Liver (tissue), 3 donors: ENCODE data around the gene FGF11.

ENCODE experiments used
- FOXA1 ChIP-seq: IDR thresholded peaks from 2 replicates; pipeline ENCODE4 v1.6.1; 2016; ENCODE audit warnings: antibody characterized with exemption
- GABPA ChIP-seq, 2 donors: IDR thresholded peaks in 1 of 2; conservative IDR thresholded peaks in 1 of 2; 2 replicates each; pipeline ENCODE4 v1.6.1; 2016; ENCODE audit warnings: antibody characterized with exemption in 2 of 2, mild to moderate bottlenecking in 1 of 2, moderate library complexity in 1 of 2
- HNF4A ChIP-seq, 2 donors: conservative IDR thresholded peaks; 2 replicates each; pipeline ENCODE4 v1.6.1; 2016; ENCODE audit warnings: antibody characterized with exemption in 2 of 2, mild to moderate bottlenecking in 2 of 2
- RAD21 ChIP-seq, 2 donors: IDR thresholded peaks; 2 replicates each; pipeline ENCODE4 v1.6.1; 2016; ENCODE audit warnings: antibody characterized with exemption in 2 of 2, mild to moderate bottlenecking in 2 of 2
- RXRA ChIP-seq, 2 donors: IDR thresholded peaks; 2 replicates each; pipeline ENCODE4 v1.6.1; 2017 to 2018; ENCODE audit warnings: antibody characterized with exemption in 2 of 2, mild to moderate bottlenecking in 1 of 2
- TF ChIP-seq, protein P1 (sequence below): fragments of 150-350 bp; IDR thresholded peaks from 2 replicates; pipeline ENCODE4 v1.5.1; 2017; ENCODE audit warnings: improper control_type of control experiment, low read depth, low read length; ENCODE audit not compliant: missing input control
- TF ChIP-seq, protein P2 (sequence below): IDR thresholded peaks from 2 replicates; pipeline ENCODE4 v1.6.1; 2016; ENCODE audit warnings: antibody characterized with exemption
- TF ChIP-seq, protein P3 (sequence below): IDR thresholded peaks from 2 replicates; pipeline ENCODE4 v1.6.1; 2016; ENCODE audit warnings: antibody characterized with exemption
- donor health status: healthy.
- donor health status: healthy.

DNA sequence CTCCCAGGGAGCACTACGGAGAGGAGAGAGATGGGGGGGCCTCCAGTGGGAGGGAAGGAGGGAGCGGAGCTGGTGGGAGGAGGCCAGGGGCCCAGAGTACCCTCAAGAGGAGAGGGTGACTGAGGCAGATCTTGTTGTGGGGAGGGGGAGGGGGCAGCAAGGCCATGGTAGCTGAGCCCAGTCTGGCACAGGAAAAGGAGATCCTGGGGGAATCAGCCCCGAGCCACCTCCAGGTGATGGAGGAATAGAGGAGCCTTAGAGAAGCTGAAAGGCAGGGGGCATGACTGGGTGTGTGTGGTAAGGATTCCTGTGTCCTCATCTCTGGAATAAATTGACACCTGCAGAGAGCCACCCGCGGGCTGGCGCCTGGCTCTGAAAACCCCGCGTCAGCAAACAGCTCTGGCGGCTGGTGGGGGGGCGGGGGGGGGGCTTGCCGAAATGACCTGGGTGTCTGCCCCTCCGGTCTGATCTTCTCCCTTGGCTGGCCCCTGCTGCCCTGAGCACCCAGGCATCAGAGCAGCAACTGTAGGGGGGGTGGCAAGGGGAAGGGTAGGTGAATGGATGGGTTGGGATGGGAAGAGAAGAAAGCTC lies 33.0 kb upstream of the FGF11 start:
- TF ChIP-seq FOXA1 (no peak), GABPA (IDR thresholded peaks at IDR 0.05 in 1 of 2, conservative IDR thresholded peaks at IDR 0.05 in 1 of 2) (no peak), RAD21 (IDR thresholded peaks at IDR 0.05) (no peak), HNF4A (conservative IDR thresholded peaks at IDR 0.05) (no peak), RXRA (IDR thresholded peaks at IDR 0.05) (no peak)
- TF ChIP-seq, protein P1, sequence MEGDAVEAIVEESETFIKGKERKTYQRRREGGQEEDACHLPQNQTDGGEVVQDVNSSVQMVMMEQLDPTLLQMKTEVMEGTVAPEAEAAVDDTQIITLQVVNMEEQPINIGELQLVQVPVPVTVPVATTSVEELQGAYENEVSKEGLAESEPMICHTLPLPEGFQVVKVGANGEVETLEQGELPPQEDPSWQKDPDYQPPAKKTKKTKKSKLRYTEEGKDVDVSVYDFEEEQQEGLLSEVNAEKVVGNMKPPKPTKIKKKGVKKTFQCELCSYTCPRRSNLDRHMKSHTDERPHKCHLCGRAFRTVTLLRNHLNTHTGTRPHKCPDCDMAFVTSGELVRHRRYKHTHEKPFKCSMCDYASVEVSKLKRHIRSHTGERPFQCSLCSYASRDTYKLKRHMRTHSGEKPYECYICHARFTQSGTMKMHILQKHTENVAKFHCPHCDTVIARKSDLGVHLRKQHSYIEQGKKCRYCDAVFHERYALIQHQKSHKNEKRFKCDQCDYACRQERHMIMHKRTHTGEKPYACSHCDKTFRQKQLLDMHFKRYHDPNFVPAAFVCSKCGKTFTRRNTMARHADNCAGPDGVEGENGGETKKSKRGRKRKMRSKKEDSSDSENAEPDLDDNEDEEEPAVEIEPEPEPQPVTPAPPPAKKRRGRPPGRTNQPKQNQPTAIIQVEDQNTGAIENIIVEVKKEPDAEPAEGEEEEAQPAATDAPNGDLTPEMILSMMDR, result no peak
- TF ChIP-seq, protein P2, sequence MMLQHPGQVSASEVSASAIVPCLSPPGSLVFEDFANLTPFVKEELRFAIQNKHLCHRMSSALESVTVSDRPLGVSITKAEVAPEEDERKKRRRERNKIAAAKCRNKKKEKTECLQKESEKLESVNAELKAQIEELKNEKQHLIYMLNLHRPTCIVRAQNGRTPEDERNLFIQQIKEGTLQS, result no peak
- TF ChIP-seq, protein P3, sequence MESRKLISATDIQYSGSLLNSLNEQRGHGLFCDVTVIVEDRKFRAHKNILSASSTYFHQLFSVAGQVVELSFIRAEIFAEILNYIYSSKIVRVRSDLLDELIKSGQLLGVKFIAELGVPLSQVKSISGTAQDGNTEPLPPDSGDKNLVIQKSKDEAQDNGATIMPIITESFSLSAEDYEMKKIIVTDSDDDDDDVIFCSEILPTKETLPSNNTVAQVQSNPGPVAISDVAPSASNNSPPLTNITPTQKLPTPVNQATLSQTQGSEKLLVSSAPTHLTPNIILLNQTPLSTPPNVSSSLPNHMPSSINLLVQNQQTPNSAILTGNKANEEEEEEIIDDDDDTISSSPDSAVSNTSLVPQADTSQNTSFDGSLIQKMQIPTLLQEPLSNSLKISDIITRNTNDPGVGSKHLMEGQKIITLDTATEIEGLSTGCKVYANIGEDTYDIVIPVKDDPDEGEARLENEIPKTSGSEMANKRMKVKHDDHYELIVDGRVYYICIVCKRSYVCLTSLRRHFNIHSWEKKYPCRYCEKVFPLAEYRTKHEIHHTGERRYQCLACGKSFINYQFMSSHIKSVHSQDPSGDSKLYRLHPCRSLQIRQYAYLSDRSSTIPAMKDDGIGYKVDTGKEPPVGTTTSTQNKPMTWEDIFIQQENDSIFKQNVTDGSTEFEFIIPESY, result no peak
